Panc1 (cell line): Measurements from ENCODE around the gene PIGV. TPM values are rescaled to one million over a fixed set of nuclear protein-coding genes. Genes with fewer than 3 reads are reported as not detected.
A peak's percentile ranks its signal among the peaks of the same experiment; 100 is the strongest.

Source experiments
- ATAC-seq: fragments of 200-7000 bp; cut with Tn5 transposase; 2 replicates; pipeline ENCODE4 v1.9.1; 2020; ENCODE audit warnings: mild to moderate bottlenecking, moderate library complexity
- BruUV-seq: library from RNA; stranded (reverse); fragments of 400-500 nt; replicated peaks from 2 replicates; lab custom pipeline; 2021; lab: Mats Ljungman, UMichigan
- CTCF ChIA-PET: fragments of 300-600 bp; sonication (Branson Sonifier 250); formaldehyde crosslinking; loops from one replicate; lab custom pipeline; 2022; ENCODE audit warnings: antibody characterized with exemption; lab: Charles Lee
- POLR2A ChIA-PET: fragments of 300-600 bp; sonication (Branson Sonifier 250); formaldehyde crosslinking; loops from one replicate; lab custom pipeline; 2022; ENCODE audit warnings: antibody characterized with exemption; lab: Charles Lee
- DNase-seq: peaks from one replicate; pipeline ENCODE4 v3.0.0-alpha.2; 2010; ENCODE audit warnings: low read depth, low spot score
- H3K27ac ChIP-seq: 2 replicates; pipeline ENCODE4 v1.5.1; 2011; ENCODE audit warnings: mild to moderate bottlenecking, low read length, inconsistent platforms
- H3K27me3 ChIP-seq: fragments of 200-500 bp; sonication (Bioruptor generic); 2 replicates; pipeline ENCODE4 v1.6.0; 2014; ENCODE audit warnings: low read length, inconsistent platforms; ENCODE audit not compliant: control insufficient read depth, insufficient read depth
- H3K36me3 ChIP-seq: fragments of 200-500 bp; sonication (Bioruptor generic); 2 replicates; pipeline ENCODE4 v1.5.1; 2014; ENCODE audit warnings: inconsistent platforms, mild to moderate bottlenecking, low read length, moderate library complexity; ENCODE audit not compliant: control insufficient read depth, insufficient read depth
- H3K4me1 ChIP-seq: 2 replicates; pipeline ENCODE4 v1.5.1; 2011; ENCODE audit warnings: inconsistent platforms, mild to moderate bottlenecking, low read length, moderate library complexity; ENCODE audit not compliant: control insufficient read depth, insufficient read depth
- H3K4me3 ChIP-seq, 2 experiments: 2 replicates each; pipeline ENCODE4 v1.5.1; 2011 to 2012; ENCODE audit warnings: low read depth in 2 of 2, low read length in 2 of 2, mild to moderate bottlenecking in 2 of 2, inconsistent platforms in 1 of 2, moderate library complexity in 1 of 2
- H3K9me3 ChIP-seq: fragments of 200-500 bp; sonication (Bioruptor generic); 2 replicates; pipeline ENCODE4 v1.5.1; 2014; ENCODE audit warnings: low read depth, mild to moderate bottlenecking, inconsistent platforms, low read length, moderate library complexity; ENCODE audit not compliant: control insufficient read depth, insufficient read depth
- POLR2AphosphoS5 ChIP-seq: IDR thresholded peaks from 2 replicates; pipeline ENCODE4 v1.6.1; 2012; ENCODE audit warnings: mild to moderate bottlenecking, low read depth, low read length, moderate library complexity
- SIN3A ChIP-seq: IDR thresholded peaks from 2 replicates; pipeline ENCODE4 v1.6.1; 2012; ENCODE audit warnings: low read depth, mild to moderate bottlenecking, low read length, moderate library complexity, borderline replicate concordance; ENCODE audit not compliant: insufficient read depth
- TCF7L2 ChIP-seq: IDR thresholded peaks from 2 replicates; pipeline ENCODE4 v1.6.1; 2011; ENCODE audit warnings: mild to moderate bottlenecking, low read depth, low read length, inconsistent platforms
- in situ Hi-C: cut with HindIII; loops from 2 replicates; pipeline ENCODE4 v1.10.0; 2016; ENCODE audit warnings: low sequenced_read_pairs, low pct_unique_long_range_greater_than_20kb
- intact Hi-C: fragments of 100-400 bp; cut with micrococcal nuclease; formaldehyde crosslinking; loops from one replicate; pipeline ENCODE4 v1.10.0; 2022; ENCODE audit not compliant: unreplicated experiment
- total RNA-seq: library from RNA; stranded (reverse); gene quantifications from one replicate; pipeline ENCODE4 v1.2.1, GENCODE V29; 2021; ENCODE audit not compliant: unreplicated experiment
- TF ChIP-seq, protein P1 (sequence below): fragments of 450-650 bp; IDR thresholded peaks from 2 replicates; pipeline ENCODE4 v1.5.1; 2017; ENCODE audit warnings: mild to moderate bottlenecking
- TF ChIP-seq, protein P2 (sequence below), 2 experiments: IDR thresholded peaks; 2 replicates each; pipeline ENCODE4 v1.6.1; 2011 to 2012; ENCODE audit warnings: low read depth in 2 of 2, control low read depth in 1 of 2, low read length in 1 of 2, mild to moderate bottlenecking in 1 of 2, moderate library complexity in 1 of 2; ENCODE audit not compliant: insufficient read depth in 1 of 2

PIGV gene
- total RNA-seq, 1 experiment from 2014 or later = 20.1 TPM

DNA sequence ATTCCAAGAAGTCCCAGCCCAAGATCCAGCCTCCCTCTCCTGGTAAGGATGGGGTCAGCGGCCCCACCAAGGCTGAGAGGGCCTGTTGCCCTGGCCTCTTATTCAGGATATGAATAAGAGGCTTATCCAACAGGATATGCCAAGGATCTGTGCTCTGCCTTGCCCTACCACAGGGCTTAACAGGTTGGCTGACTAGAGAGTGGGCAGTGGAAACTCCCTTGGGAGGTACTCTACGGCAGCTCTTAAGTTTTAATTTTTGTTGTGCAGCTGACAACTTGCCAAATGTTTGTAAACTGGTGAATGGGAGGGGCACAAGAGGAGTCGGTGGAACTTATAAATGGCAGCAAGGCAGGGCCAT lies 16.5 kb upstream of the PIGV start:
- intact Hi-C loops = no loop called here

GRCh38 chr1:26771643-26772321 lies 16.0 kb upstream of the PIGV start:
- ChIA-PET CTCF (no interaction called here), POLR2A (interaction anchor here (1.0 kb wide), 1 partner anchor 271 kb away, joined by 5 read pairs; no protein-coding TSS in a partner anchor)
- H3K9me3 ChIP-seq = no peaks in the 10 kb centered on the region
- H3K27ac ChIP-seq = peak overlapping the region; percentile 32; the same call in 1 of the 2 replicates
- intact Hi-C loops = no loop called here
- no peaks in the 10 kb centered on the region for H3K27me3 ChIP-seq
- in situ Hi-C loops = no loop called here
- peaks cover 49% of the 10 kb centered on the region for H3K36me3 ChIP-seq
- peaks cover 16% of the 10 kb centered on the region for H3K4me1 ChIP-seq
- BruUV-seq = no TSS peak
- TF ChIP-seq TCF7L2 (no peak), SIN3A (no peak)
- TF ChIP-seq, protein P1, sequence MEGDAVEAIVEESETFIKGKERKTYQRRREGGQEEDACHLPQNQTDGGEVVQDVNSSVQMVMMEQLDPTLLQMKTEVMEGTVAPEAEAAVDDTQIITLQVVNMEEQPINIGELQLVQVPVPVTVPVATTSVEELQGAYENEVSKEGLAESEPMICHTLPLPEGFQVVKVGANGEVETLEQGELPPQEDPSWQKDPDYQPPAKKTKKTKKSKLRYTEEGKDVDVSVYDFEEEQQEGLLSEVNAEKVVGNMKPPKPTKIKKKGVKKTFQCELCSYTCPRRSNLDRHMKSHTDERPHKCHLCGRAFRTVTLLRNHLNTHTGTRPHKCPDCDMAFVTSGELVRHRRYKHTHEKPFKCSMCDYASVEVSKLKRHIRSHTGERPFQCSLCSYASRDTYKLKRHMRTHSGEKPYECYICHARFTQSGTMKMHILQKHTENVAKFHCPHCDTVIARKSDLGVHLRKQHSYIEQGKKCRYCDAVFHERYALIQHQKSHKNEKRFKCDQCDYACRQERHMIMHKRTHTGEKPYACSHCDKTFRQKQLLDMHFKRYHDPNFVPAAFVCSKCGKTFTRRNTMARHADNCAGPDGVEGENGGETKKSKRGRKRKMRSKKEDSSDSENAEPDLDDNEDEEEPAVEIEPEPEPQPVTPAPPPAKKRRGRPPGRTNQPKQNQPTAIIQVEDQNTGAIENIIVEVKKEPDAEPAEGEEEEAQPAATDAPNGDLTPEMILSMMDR = no peak
- ATAC-seq (peak; percentile 85), DNase-seq (peak; percentile 64)
- no peak overlapping the region for H3K4me3 ChIP-seq

More for the DNA sequence above, 16.5 kb upstream of the PIGV start:
- ChIA-PET CTCF (no interaction called here), POLR2A (interaction anchor here (0.6 to 1.0 kb wide), 2 partner anchors 41 to 270 kb away, joined by 3 to 5 read pairs; no protein-coding TSS in a partner anchor)
- in situ Hi-C loops = no loop called here
- no peaks in the 10 kb centered on the region for H3K9me3 ChIP-seq
- BruUV-seq = no TSS peak
- peak overlapping the region; percentile 26; the same call in 1 of the 2 replicates for H3K27ac ChIP-seq
- H3K27me3 ChIP-seq = no peaks in the 10 kb centered on the region
- no peak overlapping the region for H3K4me3 ChIP-seq
- TF ChIP-seq, protein P1 = no peak
- no peak for TF ChIP-seq POLR2AphosphoS5
- no peak for TF ChIP-seq TCF7L2
- no peak for TF ChIP-seq SIN3A
- TF ChIP-seq, protein P2, sequence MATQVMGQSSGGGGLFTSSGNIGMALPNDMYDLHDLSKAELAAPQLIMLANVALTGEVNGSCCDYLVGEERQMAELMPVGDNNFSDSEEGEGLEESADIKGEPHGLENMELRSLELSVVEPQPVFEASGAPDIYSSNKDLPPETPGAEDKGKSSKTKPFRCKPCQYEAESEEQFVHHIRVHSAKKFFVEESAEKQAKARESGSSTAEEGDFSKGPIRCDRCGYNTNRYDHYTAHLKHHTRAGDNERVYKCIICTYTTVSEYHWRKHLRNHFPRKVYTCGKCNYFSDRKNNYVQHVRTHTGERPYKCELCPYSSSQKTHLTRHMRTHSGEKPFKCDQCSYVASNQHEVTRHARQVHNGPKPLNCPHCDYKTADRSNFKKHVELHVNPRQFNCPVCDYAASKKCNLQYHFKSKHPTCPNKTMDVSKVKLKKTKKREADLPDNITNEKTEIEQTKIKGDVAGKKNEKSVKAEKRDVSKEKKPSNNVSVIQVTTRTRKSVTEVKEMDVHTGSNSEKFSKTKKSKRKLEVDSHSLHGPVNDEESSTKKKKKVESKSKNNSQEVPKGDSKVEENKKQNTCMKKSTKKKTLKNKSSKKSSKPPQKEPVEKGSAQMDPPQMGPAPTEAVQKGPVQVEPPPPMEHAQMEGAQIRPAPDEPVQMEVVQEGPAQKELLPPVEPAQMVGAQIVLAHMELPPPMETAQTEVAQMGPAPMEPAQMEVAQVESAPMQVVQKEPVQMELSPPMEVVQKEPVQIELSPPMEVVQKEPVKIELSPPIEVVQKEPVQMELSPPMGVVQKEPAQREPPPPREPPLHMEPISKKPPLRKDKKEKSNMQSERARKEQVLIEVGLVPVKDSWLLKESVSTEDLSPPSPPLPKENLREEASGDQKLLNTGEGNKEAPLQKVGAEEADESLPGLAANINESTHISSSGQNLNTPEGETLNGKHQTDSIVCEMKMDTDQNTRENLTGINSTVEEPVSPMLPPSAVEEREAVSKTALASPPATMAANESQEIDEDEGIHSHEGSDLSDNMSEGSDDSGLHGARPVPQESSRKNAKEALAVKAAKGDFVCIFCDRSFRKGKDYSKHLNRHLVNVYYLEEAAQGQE (IDR thresholded peaks at IDR 0.05; ENCODE audit: insufficient read depth in 1 of 2, low read depth in 2 of 2, low read length in 1 of 2) = no peak
- DNase-seq (no peak), ATAC-seq (peak; percentile 27; the same call in 1 of the 2 replicates)
- peaks cover 16% of the 10 kb centered on the region for H3K4me1 ChIP-seq
- peaks cover 51% of the 10 kb centered on the region for H3K36me3 ChIP-seq
